ENCODE data around the gene DCHS2.

Gene DCHS2

GRCh38 chr4:154208424-154208823 is 283.2 kb downstream of the DCHS2 start:
- no peak overlapping the region for H3K4me3 ChIP-seq (ENCODE audit: low read depth, low read length)
- TF ChIP-seq, protein P1, sequence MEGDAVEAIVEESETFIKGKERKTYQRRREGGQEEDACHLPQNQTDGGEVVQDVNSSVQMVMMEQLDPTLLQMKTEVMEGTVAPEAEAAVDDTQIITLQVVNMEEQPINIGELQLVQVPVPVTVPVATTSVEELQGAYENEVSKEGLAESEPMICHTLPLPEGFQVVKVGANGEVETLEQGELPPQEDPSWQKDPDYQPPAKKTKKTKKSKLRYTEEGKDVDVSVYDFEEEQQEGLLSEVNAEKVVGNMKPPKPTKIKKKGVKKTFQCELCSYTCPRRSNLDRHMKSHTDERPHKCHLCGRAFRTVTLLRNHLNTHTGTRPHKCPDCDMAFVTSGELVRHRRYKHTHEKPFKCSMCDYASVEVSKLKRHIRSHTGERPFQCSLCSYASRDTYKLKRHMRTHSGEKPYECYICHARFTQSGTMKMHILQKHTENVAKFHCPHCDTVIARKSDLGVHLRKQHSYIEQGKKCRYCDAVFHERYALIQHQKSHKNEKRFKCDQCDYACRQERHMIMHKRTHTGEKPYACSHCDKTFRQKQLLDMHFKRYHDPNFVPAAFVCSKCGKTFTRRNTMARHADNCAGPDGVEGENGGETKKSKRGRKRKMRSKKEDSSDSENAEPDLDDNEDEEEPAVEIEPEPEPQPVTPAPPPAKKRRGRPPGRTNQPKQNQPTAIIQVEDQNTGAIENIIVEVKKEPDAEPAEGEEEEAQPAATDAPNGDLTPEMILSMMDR (IDR thresholded peaks at IDR 0.05; ENCODE audit: low read depth, low read length): no peak

GRCh38 chr4:154205471-154205870 is 286.1 kb downstream of the DCHS2 start:
- TF ChIP-seq, protein P1 (IDR thresholded peaks at IDR 0.05; ENCODE audit: low read depth, low read length): no peak
- H3K4me3 ChIP-seq (ENCODE audit: low read depth, low read length): no peak overlapping the region

- no peak overlapping the region for H3K4me3 ChIP-seq (ENCODE audit: low read depth, low read length)
- TF ChIP-seq, protein P1 (IDR thresholded peaks at IDR 0.05; ENCODE audit: low read depth, low read length): no peak
Measured at GRCh38 chr4:154194649-154195048, 296.9 kb downstream of the DCHS2 start.

DNA sequence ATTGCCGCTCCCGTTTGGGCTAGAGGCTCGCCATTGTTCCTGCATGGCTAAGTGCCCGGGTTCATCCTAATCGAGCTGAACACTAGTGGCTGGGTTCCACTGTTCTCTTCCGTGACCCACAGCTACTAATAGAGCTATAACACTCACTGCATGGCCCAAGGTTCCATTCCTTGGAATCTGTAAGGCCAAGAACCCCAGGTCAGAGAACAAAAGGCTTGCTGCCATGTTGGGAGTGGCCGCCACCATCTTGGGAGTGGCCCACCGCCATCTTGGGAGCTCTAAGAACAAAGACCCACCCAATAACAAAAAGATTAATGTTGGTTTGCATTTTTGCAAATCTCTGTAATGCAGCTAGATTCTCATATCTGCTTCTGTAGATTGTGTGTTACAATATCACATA is 299.0 kb downstream of the DCHS2 start:
- H3K4me3 ChIP-seq (ENCODE audit: low read depth, low read length): no peak overlapping the region
- TF ChIP-seq, protein P1 (IDR thresholded peaks at IDR 0.05; ENCODE audit: low read depth, low read length): no peak

- no peak overlapping the region for H3K4me3 ChIP-seq (ENCODE audit: low read depth, low read length)
- TF ChIP-seq, protein P1 (IDR thresholded peaks at IDR 0.05; ENCODE audit: low read depth, low read length): no peak
Measured at GRCh38 chr4:154189346-154189745, 302.3 kb downstream of the DCHS2 start.

- TF ChIP-seq, protein P1 (IDR thresholded peaks at IDR 0.05; ENCODE audit: low read depth, low read length): no peak
- no peak overlapping the region for H3K4me3 ChIP-seq (ENCODE audit: low read depth, low read length)
Measured at GRCh38 chr4:154186888-154187287, 304.7 kb downstream of the DCHS2 start.

- no peak overlapping the region for H3K4me3 ChIP-seq (ENCODE audit: low read depth, low read length)
- TF ChIP-seq, protein P1 (IDR thresholded peaks at IDR 0.05; ENCODE audit: low read depth, low read length): no peak
Measured at GRCh38 chr4:154186035-154186434, 305.6 kb downstream of the DCHS2 start.

All from WI38 (cell line).